ENCODE measurements around the gene HDAC4.

DNA sequence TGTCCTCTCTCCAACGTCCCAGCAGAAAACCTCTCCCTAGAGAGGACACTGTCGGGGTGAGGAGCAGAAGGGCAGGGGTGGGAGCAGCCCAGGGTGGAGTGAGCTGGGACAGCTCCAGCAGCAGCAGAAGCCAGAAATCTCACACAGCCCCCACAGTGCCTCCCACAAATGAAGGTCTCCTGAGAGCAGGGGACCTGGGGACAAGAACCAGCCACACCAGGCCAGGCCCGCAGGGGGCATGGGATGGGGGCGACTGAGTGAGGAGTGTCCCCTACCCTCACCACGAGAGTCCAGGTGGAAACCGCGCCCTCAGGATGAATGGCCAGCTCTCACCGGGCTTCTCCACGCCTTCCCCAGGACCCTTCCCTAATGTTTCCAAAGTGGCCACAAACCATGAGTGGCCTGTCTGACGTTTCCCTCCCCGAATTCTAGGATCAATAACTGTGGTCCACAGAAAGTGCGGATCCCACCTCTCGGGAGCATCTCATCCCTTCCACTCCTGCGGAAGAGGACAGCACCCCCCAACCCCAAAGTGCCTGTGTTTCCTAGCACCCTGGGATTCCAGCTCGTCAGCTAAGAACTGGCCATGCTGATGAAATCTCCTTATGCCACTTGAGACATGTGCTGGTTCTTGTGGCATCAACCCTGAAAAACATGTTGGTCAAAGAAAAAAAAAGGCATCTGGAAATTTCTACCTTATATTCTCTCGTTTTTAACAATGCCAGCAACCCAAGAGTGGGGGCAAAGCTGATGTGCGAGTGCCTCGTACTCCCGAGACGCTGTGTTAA lies 121.1 kb downstream of the HDAC4 start:
- TF ChIP-seq, protein P1, sequence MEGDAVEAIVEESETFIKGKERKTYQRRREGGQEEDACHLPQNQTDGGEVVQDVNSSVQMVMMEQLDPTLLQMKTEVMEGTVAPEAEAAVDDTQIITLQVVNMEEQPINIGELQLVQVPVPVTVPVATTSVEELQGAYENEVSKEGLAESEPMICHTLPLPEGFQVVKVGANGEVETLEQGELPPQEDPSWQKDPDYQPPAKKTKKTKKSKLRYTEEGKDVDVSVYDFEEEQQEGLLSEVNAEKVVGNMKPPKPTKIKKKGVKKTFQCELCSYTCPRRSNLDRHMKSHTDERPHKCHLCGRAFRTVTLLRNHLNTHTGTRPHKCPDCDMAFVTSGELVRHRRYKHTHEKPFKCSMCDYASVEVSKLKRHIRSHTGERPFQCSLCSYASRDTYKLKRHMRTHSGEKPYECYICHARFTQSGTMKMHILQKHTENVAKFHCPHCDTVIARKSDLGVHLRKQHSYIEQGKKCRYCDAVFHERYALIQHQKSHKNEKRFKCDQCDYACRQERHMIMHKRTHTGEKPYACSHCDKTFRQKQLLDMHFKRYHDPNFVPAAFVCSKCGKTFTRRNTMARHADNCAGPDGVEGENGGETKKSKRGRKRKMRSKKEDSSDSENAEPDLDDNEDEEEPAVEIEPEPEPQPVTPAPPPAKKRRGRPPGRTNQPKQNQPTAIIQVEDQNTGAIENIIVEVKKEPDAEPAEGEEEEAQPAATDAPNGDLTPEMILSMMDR (IDR thresholded peaks at IDR 0.05; ENCODE audit: insufficient read depth, low read length) = no peak
- TF ChIP-seq GABPA (IDR thresholded peaks at IDR 0.05; ENCODE audit: low read depth) = no peak
- TF ChIP-seq, protein P2, sequence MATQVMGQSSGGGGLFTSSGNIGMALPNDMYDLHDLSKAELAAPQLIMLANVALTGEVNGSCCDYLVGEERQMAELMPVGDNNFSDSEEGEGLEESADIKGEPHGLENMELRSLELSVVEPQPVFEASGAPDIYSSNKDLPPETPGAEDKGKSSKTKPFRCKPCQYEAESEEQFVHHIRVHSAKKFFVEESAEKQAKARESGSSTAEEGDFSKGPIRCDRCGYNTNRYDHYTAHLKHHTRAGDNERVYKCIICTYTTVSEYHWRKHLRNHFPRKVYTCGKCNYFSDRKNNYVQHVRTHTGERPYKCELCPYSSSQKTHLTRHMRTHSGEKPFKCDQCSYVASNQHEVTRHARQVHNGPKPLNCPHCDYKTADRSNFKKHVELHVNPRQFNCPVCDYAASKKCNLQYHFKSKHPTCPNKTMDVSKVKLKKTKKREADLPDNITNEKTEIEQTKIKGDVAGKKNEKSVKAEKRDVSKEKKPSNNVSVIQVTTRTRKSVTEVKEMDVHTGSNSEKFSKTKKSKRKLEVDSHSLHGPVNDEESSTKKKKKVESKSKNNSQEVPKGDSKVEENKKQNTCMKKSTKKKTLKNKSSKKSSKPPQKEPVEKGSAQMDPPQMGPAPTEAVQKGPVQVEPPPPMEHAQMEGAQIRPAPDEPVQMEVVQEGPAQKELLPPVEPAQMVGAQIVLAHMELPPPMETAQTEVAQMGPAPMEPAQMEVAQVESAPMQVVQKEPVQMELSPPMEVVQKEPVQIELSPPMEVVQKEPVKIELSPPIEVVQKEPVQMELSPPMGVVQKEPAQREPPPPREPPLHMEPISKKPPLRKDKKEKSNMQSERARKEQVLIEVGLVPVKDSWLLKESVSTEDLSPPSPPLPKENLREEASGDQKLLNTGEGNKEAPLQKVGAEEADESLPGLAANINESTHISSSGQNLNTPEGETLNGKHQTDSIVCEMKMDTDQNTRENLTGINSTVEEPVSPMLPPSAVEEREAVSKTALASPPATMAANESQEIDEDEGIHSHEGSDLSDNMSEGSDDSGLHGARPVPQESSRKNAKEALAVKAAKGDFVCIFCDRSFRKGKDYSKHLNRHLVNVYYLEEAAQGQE (IDR thresholded peaks at IDR 0.05; ENCODE audit: insufficient replicate concordance, low read depth) = no peak

Measured in HL-60 (cell line).